Measurements from ENCODE around the gene ZDHHC11B. TPM values are rescaled to one million over a fixed set of nuclear protein-coding genes. Genes with fewer than 3 reads are reported as not detected.

ZDHHC11B gene
- total RNA-seq, 1 donor from 2014 or later, result not detected

- no peak for DNase-seq (ENCODE audit: low read depth in 2 of 2)
Observed at GRCh38 chr5:661891-662750, 122.4 kb downstream of the ZDHHC11B start.

- DNase-seq (ENCODE audit: low read depth in 2 of 2), result no peak
Observed at GRCh38 chr5:660491-661030, 124.0 kb downstream of the ZDHHC11B start.

Other genes with a start within 250 kb of the ZDHHC11B start
- 0.99 and 1.5 TPM in 2 replicates for gene CEP72, start 172.4 kb downstream of the ZDHHC11B start, total RNA-seq
- under 0.01 and 0.44 TPM in 2 replicates for gene TPPP, start 91.4 kb downstream of the ZDHHC11B start, total RNA-seq
- gene ZDHHC11, start 66.3 kb upstream of the ZDHHC11B start, total RNA-seq, result 0.22 and 0.60 TPM in 2 replicates
- 25.9 and 31.2 TPM in 2 replicates for gene BRD9, start 108.1 kb upstream of the ZDHHC11B start, total RNA-seq
- 3.0 and 13.3 TPM in 2 replicates for gene TRIP13, start 108.2 kb upstream of the ZDHHC11B start, total RNA-seq
- 0.22 and 0.79 TPM in 2 replicates for gene NKD2, start 224.1 kb upstream of the ZDHHC11B start, total RNA-seq

All from lung microvascular endothelial cell (primary cell).